Astrocyte (in vitro differentiated cells and primary cell): Measurements from ENCODE around the gene CDH23. TPM values are rescaled to one million over a fixed set of nuclear protein-coding genes. Genes with fewer than 3 reads are reported as not detected.

ENCODE experiments used
- DNase-seq: peaks from one replicate; pipeline ENCODE4 v3.0.0-alpha.2; 2010; ENCODE audit warnings: low read depth
- FAIRE-seq: peaks from 2 replicates; lab custom pipeline; 2011; peaks lifted over from hg19 to GRCh38; lab: Jason Lieb, UNC
- H2AFZ ChIP-seq: 2 replicates; pipeline ENCODE4 v1.6.0; 2012; ENCODE audit warnings: low read depth, low read length, inconsistent platforms
- H3K27ac ChIP-seq: 2 replicates; pipeline ENCODE4 v1.5.1; 2011; ENCODE audit warnings: low read depth, low read length, inconsistent platforms
- H3K27me3 ChIP-seq: 2 replicates; pipeline ENCODE4 v1.6.0; 2011; ENCODE audit warnings: low read length, inconsistent platforms; ENCODE audit not compliant: insufficient read depth
- H3K36me3 ChIP-seq: 2 replicates; pipeline ENCODE4 v1.5.1; 2011; ENCODE audit warnings: low read length, inconsistent platforms; ENCODE audit not compliant: insufficient read depth
- H3K4me1 ChIP-seq: 2 replicates; pipeline ENCODE4 v1.5.1; 2011; ENCODE audit warnings: low read length, inconsistent platforms; ENCODE audit not compliant: insufficient read depth
- H3K4me2 ChIP-seq: 2 replicates; pipeline ENCODE4 v1.6.0; 2012; ENCODE audit warnings: low read length, inconsistent platforms
- H3K4me3 ChIP-seq: 2 replicates; pipeline ENCODE4 v1.5.1; 2011; ENCODE audit warnings: low read depth, mild to moderate bottlenecking, low read length, inconsistent platforms; ENCODE audit not compliant: insufficient read depth
- H3K79me2 ChIP-seq: 2 replicates; pipeline ENCODE4 v1.6.0; 2012; ENCODE audit warnings: mild to moderate bottlenecking, low read length, inconsistent platforms; ENCODE audit not compliant: insufficient read depth
- H3K9ac ChIP-seq: 2 replicates; pipeline ENCODE4 v1.6.0; 2012; ENCODE audit warnings: mild to moderate bottlenecking, low read length, inconsistent platforms
- H3K9me3 ChIP-seq: 2 replicates; pipeline ENCODE4 v1.5.1; 2012; ENCODE audit warnings: low read depth, mild to moderate bottlenecking, low read length, inconsistent platforms; ENCODE audit not compliant: insufficient read depth
- H4K20me1 ChIP-seq: 2 replicates; pipeline ENCODE4 v1.6.0; 2012; ENCODE audit warnings: low read length, inconsistent platforms; ENCODE audit not compliant: insufficient read depth
- H3K27ac Mint-ChIP-seq: one replicate; pipeline ENCODE4 v1.8.0; 2021; ENCODE audit warnings: mild to moderate bottlenecking, mixed read lengths; ENCODE audit not compliant: unreplicated experiment
- H3K27me3 Mint-ChIP-seq: one replicate; pipeline ENCODE4 v1.8.0; 2021; ENCODE audit warnings: low read depth, mixed read lengths; ENCODE audit not compliant: unreplicated experiment
- H3K36me3 Mint-ChIP-seq: one replicate; pipeline ENCODE4 v1.8.0; 2021; ENCODE audit warnings: low read depth, mixed read lengths; ENCODE audit not compliant: unreplicated experiment
- H3K4me1 Mint-ChIP-seq: one replicate; pipeline ENCODE4 v1.8.0; 2021; ENCODE audit warnings: low read depth, mixed read lengths; ENCODE audit not compliant: unreplicated experiment
- H3K4me3 Mint-ChIP-seq: one replicate; pipeline ENCODE4 v1.8.0; 2021; ENCODE audit warnings: mild to moderate bottlenecking, moderate library complexity, mixed read lengths; ENCODE audit not compliant: unreplicated experiment
- H3K9me3 Mint-ChIP-seq: one replicate; pipeline ENCODE4 v1.8.0; 2021; ENCODE audit warnings: mild to moderate bottlenecking, mixed read lengths; ENCODE audit not compliant: unreplicated experiment
- EZH2 ChIP-seq: IDR thresholded peaks from 2 replicates; pipeline ENCODE4 v1.6.1; 2012; ENCODE audit warnings: mild to moderate bottlenecking, low read length, inconsistent platforms; ENCODE audit not compliant: insufficient read depth
- total RNA-seq: library from RNA; stranded (reverse); gene quantifications from 2 replicates; pipeline ENCODE4 v1.2.1, GENCODE V29; 2021
- TF ChIP-seq, protein P1 (sequence below): IDR thresholded peaks from 2 replicates; pipeline ENCODE4 v1.5.1; 2011; ENCODE audit warnings: low read depth, mild to moderate bottlenecking, inconsistent platforms, low read length, moderate library complexity; ENCODE audit not compliant: insufficient read depth

CDH23 gene
- total RNA-seq, 1 donor from 2014 or later = not detected

GRCh38 chr10:71731791-71732190 is 335.1 kb downstream of the CDH23 start:
- no peak for TF ChIP-seq EZH2
- TF ChIP-seq, protein P1, sequence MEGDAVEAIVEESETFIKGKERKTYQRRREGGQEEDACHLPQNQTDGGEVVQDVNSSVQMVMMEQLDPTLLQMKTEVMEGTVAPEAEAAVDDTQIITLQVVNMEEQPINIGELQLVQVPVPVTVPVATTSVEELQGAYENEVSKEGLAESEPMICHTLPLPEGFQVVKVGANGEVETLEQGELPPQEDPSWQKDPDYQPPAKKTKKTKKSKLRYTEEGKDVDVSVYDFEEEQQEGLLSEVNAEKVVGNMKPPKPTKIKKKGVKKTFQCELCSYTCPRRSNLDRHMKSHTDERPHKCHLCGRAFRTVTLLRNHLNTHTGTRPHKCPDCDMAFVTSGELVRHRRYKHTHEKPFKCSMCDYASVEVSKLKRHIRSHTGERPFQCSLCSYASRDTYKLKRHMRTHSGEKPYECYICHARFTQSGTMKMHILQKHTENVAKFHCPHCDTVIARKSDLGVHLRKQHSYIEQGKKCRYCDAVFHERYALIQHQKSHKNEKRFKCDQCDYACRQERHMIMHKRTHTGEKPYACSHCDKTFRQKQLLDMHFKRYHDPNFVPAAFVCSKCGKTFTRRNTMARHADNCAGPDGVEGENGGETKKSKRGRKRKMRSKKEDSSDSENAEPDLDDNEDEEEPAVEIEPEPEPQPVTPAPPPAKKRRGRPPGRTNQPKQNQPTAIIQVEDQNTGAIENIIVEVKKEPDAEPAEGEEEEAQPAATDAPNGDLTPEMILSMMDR = no peak
- Histone ChIP-seq H3K27ac (no peak overlapping the region), H3K36me3 (no peaks in the 10 kb centered on the region), H3K9ac (no peak overlapping the region), H3K4me1 (no peaks in the 10 kb centered on the region), H3K4me2 (no peak overlapping the region), H3K79me2 (no peaks in the 10 kb centered on the region), H3K4me3 (no peak overlapping the region), H3K9me3 (no peaks in the 10 kb centered on the region), H3K27me3 (peaks cover 6% of the 10 kb centered on the region), H4K20me1 (no peaks in the 10 kb centered on the region), H2AFZ (no peak overlapping the region)
- Mint-ChIP-seq H3K9me3 (peaks cover 2% of the 10 kb centered on the region), H3K4me3 (no peak overlapping the region), H3K36me3 (no peaks in the 10 kb centered on the region), H3K27me3 (peaks cover 41% of the 10 kb centered on the region), H3K27ac (no peak overlapping the region), H3K4me1 (peaks cover 5% of the 10 kb centered on the region)
- DNase-seq = no peak
- no peak for FAIRE-seq

GRCh38 chr10:71734797-71735196 is 338.1 kb downstream of the CDH23 start:
- Histone ChIP-seq H3K27ac (no peak overlapping the region), H3K79me2 (no peaks in the 10 kb centered on the region), H2AFZ (no peak overlapping the region), H3K27me3 (peaks cover 2% of the 10 kb centered on the region), H3K4me3 (no peak overlapping the region), H3K4me2 (no peak overlapping the region), H3K36me3 (no peaks in the 10 kb centered on the region), H3K9me3 (no peaks in the 10 kb centered on the region), H3K4me1 (no peaks in the 10 kb centered on the region), H4K20me1 (no peaks in the 10 kb centered on the region), H3K9ac (no peak overlapping the region)
- FAIRE-seq (no peak), DNase-seq (no peak)
- H3K27me3 Mint-ChIP-seq = peaks cover 41% of the 10 kb centered on the region
- H3K27ac Mint-ChIP-seq = no peak overlapping the region
- no peak for TF ChIP-seq EZH2
- TF ChIP-seq, protein P1 = no peak
- no peaks in the 10 kb centered on the region for H3K4me1 Mint-ChIP-seq
- no peak overlapping the region for H3K4me3 Mint-ChIP-seq
- peaks cover 2% of the 10 kb centered on the region for H3K9me3 Mint-ChIP-seq
- no peaks in the 10 kb centered on the region for H3K36me3 Mint-ChIP-seq

- H3K27me3 ChIP-seq = peaks cover 2% of the 10 kb centered on the region
- H3K79me2 ChIP-seq = no peaks in the 10 kb centered on the region
- no peaks in the 10 kb centered on the region for H3K4me1 Mint-ChIP-seq
- no peak overlapping the region for H3K27ac Mint-ChIP-seq
- no peaks in the 10 kb centered on the region for H3K36me3 ChIP-seq
- no peaks in the 10 kb centered on the region for H3K4me1 ChIP-seq
- H3K4me3 ChIP-seq = no peak overlapping the region
- no peak for TF ChIP-seq EZH2
- TF ChIP-seq, protein P1 = no peak
- DNase-seq (no peak), FAIRE-seq (no peak)
- peaks cover 2% of the 10 kb centered on the region for H3K9me3 Mint-ChIP-seq
- H3K36me3 Mint-ChIP-seq = no peaks in the 10 kb centered on the region
- no peak overlapping the region for H3K9ac ChIP-seq
- H3K4me3 Mint-ChIP-seq = no peak overlapping the region
- H3K27me3 Mint-ChIP-seq = peaks cover 44% of the 10 kb centered on the region
- H3K9me3 ChIP-seq = no peaks in the 10 kb centered on the region
- H4K20me1 ChIP-seq = no peaks in the 10 kb centered on the region
- no peak overlapping the region for H2AFZ ChIP-seq
- H3K27ac ChIP-seq = no peak overlapping the region
- H3K4me2 ChIP-seq = no peak overlapping the region
These were observed 339.2 kb downstream of the CDH23 start for GRCh38 chr10:71735709-71736569.
